ENCODE results near the gene TEAD1.

The TEAD1 gene

DNA sequence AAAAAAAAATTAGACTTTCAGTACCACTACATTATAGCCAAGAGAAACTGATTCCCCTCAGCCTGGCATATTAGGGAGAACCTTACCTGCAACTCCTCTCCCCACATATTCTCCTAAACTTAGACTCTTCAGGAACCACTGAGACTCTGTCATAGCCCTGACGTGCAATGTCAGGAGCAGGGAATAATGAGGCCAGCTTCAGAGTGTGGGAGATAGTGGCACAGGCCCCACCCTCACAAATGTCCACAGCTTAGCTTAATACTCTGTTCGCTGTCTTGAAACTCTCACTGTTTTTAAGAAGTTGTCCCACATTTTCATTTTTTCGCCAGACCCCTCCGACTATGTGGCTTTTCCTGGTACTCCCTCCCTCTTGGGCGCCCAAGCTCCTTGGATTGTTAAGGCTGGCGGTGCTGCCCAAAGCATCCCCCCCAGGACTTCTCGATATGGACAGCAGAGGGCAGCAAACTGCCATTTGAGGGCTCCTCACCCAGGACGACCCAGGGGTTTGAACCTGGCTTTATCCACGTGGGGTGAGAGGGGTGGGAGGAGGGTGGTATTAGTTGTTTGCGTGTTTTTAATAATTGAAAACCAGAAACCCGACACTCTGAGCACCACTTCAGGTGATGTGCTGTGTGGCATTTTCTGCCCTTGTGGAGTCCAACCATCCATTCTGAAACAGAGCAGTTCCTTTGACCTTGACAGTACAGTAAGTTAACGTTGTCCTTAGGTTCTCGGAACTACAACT, 289.7 kb downstream of the TEAD1 start:
- DNase-seq = peak; percentile 34 to 64

DNA sequence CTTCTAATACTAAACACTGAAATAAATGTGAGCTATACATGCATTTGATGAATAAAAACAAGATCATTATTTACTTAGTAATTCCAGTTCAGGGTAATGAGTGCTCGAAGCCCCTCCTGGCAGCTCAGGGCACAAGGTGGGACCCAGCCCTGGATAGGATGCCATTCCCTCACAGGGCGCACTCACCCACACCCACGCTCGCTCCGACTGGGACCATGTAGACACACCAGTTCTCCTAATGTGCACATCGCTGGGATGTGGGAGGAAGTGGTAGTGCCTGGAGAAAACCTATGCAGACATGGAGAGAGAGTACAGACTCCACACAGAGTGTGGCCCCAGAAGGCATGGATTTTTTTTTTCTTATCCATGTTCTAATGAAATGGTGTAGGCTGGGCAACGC, 290.4 kb downstream of the TEAD1 start:
- DNase-seq = no peak

DNA sequence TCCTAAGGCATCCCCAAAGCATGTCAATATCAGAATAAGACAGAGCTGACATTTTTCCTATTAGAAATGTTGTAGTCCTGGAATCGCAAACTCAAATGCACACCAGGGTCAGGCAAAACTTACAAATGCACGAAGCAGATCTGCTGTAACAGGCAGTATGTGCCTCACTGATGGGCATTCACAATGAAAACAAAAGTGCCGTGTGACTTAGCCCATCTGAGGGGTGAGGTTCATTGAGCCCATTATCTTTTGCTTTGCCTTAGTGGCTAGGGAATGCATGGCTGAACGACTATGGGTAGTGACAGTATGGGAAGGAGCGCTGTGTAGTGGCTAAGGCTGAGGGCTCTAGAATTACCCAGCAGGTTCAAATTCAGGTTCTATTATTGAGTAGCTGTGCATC, 291.8 kb downstream of the TEAD1 start:
- DNase-seq = no peak

- DNase-seq = no peak
These were observed 293.9 kb downstream of the TEAD1 start for GRCh38 chr11:12968101-12968500.

DNA sequence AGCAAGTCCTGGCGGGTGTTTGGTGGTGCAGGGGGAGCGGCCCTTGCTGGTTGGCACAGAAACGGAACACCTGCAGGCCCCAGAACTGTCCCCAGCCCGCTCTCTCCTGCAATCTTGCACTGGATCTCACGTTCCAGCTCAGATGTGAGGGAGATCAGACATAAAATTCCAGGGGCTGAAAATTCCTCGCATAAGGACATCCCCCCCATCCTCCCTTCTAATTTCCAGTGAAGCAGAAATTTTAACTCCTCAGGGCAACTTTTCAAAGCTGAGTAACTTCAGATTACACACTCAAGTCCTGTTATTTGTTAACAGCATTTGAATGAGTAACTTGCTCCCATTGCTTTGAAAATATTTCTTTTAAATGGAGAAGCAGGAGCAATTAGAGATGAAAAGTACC, 294.6 kb downstream of the TEAD1 start:
- no peak for DNase-seq

DNA sequence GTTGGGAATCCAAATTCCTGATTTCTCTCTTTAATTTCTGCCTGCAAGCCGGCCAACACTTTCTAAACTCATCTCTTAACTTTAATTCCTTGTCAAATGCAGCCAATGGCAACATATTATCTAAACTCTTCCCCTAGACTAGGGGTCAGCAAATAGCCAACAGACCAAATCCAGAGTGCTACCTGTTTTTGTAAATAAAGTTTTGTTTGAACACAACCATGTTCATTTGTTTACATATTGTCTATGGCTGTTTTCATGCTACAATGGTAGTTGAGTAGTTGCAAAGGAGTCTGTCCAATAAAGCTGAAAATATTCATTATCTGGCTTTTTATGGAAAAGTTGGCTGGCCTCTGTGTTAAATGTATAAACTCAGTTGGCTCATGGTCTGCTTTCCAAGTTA, 297.7 kb downstream of the TEAD1 start:
- DNase-seq = no peak

- DNase-seq = no peak
These were observed 299.4 kb downstream of the TEAD1 start for GRCh38 chr11:12973528-12974181.

- no peak for DNase-seq
These were observed 301.0 kb downstream of the TEAD1 start for GRCh38 chr11:12975195-12975594.

DNA sequence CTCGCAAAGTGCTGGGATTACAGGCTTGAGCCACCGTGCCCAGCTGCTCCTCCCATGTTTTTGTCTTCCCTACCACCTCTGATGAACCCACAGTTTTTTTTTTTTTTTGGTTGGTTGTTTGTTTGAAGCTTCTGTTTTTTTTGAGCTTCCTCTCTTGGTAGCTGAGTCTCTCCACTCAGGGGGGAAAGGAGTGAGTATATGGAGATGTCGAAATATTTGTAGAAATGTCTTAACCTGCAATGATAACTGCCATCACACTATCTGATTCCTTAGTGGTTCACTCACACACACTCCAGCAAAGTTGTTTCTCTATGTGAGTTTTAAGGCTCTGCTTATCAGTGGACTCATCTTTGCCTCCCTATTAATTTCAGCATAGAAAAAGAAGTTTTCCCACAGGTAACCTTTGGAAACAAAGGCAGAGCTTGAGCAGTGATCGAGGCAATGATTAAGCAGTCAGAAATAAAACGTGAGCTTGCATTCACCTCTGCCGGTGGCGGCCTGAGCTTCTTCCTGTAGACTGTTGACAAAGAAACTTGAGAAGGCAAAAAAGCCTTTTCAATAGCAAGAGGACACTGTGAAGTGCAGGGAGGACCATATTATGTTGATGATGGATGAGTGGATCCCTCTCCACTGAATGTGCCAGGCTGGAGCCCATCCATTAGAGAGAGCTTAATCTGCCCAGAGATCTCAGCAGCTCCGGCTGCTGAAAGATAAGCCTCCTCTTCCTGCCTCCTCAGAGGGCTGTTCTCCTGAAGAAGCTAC, 305.9 kb downstream of the TEAD1 start:
- no peak for DNase-seq

DNA sequence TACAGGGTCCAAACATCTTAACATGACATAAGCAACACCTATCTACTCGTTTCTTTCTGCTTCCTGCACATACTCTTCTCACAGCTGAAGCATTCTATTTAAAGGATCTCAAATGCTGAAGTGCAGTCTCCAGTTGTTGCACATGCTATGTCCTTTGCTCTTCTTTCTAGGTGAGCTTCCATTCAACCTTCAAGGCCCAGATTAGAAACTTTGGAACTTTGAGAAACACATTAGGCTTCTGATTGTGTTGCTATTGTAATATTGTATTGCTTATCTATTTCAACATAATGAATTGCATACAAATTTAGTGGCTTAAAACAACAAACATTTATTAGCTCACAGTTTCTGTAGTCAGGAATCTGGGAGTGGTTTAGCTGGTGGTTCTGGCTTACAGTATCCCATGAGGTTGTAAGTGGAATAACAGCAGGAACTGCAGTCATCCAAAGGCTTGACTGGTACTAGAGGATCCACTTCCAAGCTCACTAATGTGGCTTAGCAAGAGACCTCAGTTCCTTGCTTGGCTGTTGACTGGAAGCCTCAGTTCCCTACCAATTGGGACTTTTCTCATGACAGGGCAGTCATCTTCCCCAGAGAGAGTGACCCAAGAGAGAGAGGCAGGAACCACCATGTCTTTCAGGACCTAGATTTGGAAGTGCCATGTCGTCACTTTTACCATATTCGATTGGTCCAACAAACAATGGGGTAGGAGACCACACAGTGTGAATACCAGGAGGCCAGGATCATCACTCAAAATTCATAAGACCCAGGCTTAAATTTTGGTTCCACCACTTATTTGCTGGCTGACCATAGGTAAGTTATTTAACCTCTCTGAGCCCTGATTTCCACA, 307.7 kb downstream of the TEAD1 start:
- DNase-seq = no peak

DNA sequence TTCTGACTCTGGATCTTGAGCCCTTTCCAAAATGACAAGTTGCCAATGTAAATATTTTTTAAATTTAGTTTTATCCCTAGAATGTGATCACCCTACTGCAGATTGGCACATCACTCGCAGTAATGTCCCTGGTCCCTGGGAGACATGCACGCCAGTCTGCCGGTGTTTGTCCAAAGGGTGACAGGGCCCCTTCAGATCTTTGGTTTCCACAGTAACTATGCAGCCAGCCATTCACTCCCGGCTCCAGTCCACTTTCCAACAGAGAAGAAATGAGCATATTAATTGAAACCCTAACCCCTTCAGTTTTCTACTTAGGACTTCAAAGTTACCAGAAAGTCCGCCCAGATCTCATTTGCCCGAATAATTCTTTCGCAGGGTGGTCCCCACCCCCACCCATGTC, 309.1 kb downstream of the TEAD1 start:
- no peak for DNase-seq

- no peak for DNase-seq
These were observed 312.1 kb downstream of the TEAD1 start for GRCh38 chr11:12986194-12986898.

DNA sequence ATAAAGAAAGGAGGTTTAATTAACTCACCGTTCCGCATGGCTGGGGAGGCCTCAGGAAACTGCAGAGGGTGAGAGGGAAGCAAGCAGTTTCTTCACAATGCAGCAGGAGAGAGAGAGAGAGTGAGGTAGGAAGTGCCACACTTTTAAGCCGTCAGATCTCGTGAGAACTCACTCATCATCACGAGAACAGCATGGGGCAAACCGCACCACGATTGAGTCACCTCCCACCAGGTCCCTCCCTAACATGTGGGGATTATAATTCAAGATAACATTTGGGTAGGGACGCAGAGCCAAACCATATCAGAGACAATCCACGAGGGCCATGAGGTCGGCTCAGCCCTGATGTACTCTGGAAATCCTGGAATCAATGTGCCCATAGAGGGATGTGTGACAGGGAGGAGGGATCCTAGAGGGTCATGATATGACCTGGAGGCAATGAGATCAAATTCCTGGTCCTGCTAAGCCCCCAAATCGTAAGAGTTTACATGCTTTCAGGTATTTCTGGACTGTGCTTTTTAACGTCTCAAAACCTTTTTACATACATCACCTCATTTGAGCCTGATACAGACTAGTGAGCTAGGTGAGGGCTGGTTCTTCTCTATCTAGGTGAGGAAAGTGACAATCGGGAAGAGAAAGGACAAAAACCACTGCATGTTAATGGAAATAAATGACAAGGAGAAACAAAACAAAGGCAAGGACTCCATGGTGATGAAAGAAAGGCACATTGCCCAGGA, 315.4 kb downstream of the TEAD1 start:
- DNase-seq = no peak

GRCh38 chr11:12990162-12990480, 315.9 kb downstream of the TEAD1 start:
- DNase-seq = no peak

DNA sequence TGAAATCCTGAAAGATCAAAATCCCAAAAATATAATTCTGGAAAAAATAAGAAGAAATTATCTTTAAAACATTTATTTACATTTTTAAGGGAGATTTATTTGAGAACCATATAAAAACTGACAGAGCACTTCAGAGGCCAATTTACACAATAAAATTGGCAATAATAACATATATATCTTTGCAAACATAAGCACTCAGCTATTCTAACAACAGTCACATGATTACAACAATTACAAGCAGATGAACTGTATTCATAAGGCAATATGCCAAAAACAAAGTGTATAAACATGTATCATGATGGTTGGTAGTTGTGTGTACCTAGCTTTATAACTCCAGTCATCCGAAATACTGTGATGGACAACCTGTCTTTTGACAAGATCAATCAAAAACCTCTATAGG, 317.2 kb downstream of the TEAD1 start:
- no peak for DNase-seq

DNA sequence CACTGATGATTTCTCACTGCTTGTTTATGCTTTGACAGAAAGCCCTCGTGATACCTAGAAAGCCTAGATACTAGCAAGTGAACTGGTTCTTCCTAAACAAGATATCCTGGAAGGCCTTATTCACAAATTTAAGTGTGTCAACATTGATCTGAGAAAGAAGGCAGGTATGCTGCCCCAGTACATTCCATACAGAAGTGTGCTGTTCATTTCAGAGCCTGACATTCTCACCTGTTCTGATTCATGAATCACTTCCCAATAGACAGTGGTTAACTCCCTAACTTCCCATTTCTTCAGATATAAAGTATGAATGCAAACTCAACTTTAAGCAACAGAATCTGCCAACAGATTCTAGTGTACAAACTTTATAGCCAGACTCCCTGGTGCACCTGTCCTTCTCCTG, 319.4 kb downstream of the TEAD1 start:
- DNase-seq = no peak

Measured in CD4-positive, alpha-beta T cell treated with Interferon alpha-2 for 1 hour (primary cell).